Activated CD8-positive, alpha-beta memory T cell treated with anti-CD3 and anti-CD28 coated beads for 48 hours (primary cell): ENCODE results near the gene MMP3.

Experiments
- DNase-seq, 3 experiments: peaks; one replicate each; pipeline ENCODE4 v3.0.0-alpha.2; 2020; ENCODE audit warnings: low read depth in 2 of 3, low spot score in 2 of 3

Gene MMP3

GRCh38 chr11:102792604-102793003 lies 50.8 kb downstream of the MMP3 start:
- no peak for DNase-seq

GRCh38 chr11:102791271-102792036 lies 52.0 kb downstream of the MMP3 start:
- DNase-seq: no peak

DNA sequence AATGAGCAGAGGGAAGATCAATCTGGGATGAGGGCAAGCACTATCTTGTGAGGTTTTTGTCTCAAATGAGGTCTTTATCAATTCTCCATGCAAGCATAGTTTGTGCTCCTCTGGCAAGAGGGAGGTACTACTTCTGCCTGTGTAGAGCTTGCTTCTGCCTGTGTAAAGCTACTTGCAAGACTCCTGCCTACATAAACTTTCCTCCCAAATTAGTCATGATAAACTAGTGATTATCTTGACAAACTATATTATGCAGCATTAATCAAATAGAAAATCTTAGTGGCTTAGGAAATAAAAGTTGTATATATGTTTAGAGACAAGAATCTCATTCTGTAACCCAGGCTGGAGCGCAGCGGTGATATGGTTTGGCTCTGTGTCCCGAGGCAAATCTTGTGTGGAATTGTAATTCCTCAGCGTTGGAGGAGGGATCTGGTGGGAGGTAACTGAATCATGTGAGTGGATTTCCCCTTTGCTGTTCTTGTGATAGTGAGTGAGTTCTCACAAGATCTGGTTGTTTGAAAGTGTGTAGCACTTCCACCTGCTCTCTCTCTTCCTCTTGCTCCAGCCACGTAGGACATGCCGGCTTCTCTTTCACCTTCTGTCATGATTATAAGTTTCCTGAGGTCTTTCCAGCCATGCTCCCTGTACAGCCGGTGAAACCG lies 54.9 kb downstream of the MMP3 start:
- no peak for DNase-seq
